MG63 (cell line): Measurements from ENCODE around the gene TRIM40. TPM values are rescaled to one million over a fixed set of nuclear protein-coding genes. Genes with fewer than 3 reads are reported as not detected.

Experiments
- DNase-seq: peaks from one replicate; pipeline ENCODE4 v3.0.0-alpha.2; 2020
- H3K27me3 ChIP-seq: fragments of 250-450 bp; sonication (Bioruptor Pico); 2 replicates; pipeline ENCODE4 v1.5.1; 2020; ENCODE audit warnings: mild to moderate bottlenecking, moderate library complexity
- H3K36me3 ChIP-seq: fragments of 250-450 bp; sonication (Bioruptor Pico); 2 replicates; pipeline ENCODE4 v1.5.1; 2020; ENCODE audit warnings: mild to moderate bottlenecking, moderate library complexity
- H3K4me3 ChIP-seq: fragments of 250-450 bp; sonication (Bioruptor Pico); 2 replicates; pipeline ENCODE4 v1.5.1; 2020; ENCODE audit warnings: mild to moderate bottlenecking, moderate library complexity
- H3K9me3 ChIP-seq: fragments of 250-450 bp; sonication (Bioruptor Pico); 2 replicates; pipeline ENCODE4 v1.5.1; 2020; ENCODE audit warnings: mild to moderate bottlenecking, moderate library complexity
- total RNA-seq: library from RNA; depleted of rRNA; stranded (reverse); fragments of >200 nt; shearing (Covaris generic); gene quantifications from 2 replicates; pipeline ENCODE4 v1.2.3, GENCODE V29; 2014; ENCODE audit warnings: low replicate concordance

The TRIM40 gene
- total RNA-seq, 1 experiment from 2014 or later: not detected

DNA sequence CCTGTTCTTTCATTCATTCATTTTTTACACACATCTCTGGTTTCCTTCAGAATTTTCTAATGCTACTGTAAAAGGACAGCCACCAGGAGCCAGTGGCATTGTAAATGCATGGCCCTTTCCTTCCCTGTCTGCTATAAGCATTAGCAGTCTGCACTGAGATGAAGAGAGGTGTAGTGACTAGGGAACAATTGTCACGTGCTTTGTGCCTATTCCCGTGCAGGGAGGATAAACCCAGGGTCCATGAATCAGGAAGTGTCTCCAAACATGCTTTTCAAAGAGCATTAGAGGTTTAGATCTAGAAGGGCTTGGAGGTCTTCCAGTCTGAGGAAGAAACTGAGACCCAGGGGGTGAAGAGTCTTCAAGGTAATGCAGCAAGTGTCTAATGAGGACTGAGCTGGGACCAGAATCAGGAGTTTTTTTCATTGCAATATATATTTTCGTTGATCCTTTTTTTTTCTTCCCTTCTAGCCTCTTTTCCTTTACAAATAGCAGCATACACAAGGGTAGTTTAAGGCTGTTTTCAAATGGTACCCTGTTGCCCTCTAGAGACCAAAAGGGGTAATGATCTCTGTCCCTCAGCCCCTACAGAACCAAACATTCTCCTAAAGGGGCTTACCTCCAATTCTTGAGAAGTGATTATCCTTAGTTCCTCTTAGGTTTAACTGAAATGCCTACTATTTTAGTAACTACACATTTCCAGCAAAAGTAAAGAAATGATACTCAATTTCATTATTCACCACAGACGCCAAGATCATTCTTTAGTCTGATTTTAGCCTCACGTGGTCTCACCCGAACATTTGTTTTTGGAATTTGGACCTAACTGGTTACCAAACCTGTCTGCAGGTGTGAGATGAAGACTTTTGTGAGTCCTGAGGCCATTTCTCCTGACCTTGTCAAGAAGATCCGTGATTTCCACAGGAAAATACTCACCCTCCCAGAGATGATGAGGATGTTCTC is 34.0 kb downstream of the TRIM40 start:
- Histone ChIP-seq H3K4me3 (no peak overlapping the region), H3K27me3 (no peaks in the 10 kb centered on the region), H3K9me3 (no peaks in the 10 kb centered on the region), H3K36me3 (no peaks in the 10 kb centered on the region)
- no peak for DNase-seq

DNA sequence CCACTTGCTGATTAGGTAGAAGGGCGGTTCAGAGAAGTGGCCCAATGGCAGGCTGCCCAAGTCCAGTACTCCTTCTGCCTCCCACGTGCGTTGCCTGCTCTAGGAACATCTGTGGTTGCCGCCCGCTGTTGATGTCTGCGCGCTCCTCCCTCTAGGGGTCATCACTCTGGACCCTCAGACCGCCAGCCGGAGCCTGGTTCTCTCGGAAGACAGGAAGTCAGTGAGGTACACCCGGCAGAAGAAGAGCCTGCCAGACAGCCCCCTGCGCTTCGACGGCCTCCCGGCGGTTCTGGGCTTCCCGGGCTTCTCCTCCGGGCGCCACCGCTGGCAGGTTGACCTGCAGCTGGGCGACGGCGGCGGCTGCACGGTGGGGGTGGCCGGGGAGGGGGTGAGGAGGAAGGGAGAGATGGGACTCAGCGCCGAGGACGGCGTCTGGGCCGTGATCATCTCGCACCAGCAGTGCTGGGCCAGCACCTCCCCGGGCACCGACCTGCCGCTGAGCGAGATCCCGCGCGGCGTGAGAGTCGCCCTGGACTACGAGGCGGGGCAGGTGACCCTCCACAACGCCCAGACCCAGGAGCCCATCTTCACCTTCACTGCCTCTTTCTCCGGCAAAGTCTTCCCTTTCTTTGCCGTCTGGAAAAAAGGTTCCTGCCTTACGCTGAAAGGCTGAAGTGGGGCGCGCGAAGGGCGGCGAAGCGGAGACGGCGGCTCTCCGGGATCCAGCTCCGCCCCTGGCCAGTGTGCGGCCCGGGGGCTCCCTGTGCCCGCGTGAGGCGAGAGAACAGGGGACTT is 35.9 kb downstream of the TRIM40 start:
- DNase-seq: no peak
- Histone ChIP-seq H3K36me3 (no peaks in the 10 kb centered on the region), H3K9me3 (no peaks in the 10 kb centered on the region), H3K27me3 (peaks cover 6% of the 10 kb centered on the region; the same call in 1 of the 2 replicates), H3K4me3 (no peak overlapping the region)

DNA sequence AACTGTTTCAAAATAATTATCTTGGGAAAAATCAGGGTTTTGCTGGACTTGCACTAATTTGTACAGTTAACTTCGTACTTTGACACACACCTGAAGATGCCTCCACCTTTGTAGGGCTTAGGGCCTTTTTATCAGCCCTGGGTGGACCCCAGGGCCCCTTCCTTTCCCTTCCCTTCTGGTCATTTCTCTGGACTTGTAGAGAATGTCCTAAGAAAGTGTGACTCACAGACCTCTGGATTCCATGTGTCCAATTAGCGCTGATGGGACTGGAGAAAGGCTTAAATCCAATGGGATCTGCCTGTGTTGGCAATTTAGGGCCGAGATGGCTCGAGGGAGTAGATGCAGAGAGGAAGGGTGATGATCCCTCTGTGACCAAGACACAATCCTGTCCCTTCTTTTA is 36.7 kb downstream of the TRIM40 start:
- no peaks in the 10 kb centered on the region for H3K9me3 ChIP-seq
- no peak for DNase-seq
- peaks cover 7% of the 10 kb centered on the region; the same call in 1 of the 2 replicates for H3K27me3 ChIP-seq
- no peaks in the 10 kb centered on the region for H3K36me3 ChIP-seq
- H3K4me3 ChIP-seq: no peak overlapping the region

DNA sequence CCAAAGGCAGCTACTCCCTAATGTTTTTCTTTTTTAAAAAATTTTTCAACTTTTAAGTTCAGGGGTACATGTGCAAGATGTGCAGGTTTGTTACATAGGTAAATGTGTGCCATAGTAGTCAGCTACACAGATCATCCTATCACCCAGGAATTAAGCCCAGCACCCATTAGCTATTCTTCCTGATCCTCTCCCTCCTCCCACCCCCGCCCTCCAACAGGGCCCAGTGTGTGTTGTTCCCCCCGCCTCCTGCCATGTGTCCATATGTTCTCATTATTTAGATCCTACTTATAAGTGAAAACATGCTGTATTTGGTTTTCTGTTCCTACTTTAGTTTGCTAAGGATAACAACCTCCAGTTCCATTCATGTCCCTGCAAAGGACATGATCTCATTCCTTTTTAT is 39.8 kb downstream of the TRIM40 start:
- H3K27me3 ChIP-seq: peaks cover 8% of the 10 kb centered on the region; the same call in 1 of the 2 replicates
- H3K4me3 ChIP-seq: no peak overlapping the region
- DNase-seq: no peak
- no peaks in the 10 kb centered on the region for H3K36me3 ChIP-seq
- H3K9me3 ChIP-seq: peaks cover 4% of the 10 kb centered on the region; the same call in 1 of the 2 replicates

DNA sequence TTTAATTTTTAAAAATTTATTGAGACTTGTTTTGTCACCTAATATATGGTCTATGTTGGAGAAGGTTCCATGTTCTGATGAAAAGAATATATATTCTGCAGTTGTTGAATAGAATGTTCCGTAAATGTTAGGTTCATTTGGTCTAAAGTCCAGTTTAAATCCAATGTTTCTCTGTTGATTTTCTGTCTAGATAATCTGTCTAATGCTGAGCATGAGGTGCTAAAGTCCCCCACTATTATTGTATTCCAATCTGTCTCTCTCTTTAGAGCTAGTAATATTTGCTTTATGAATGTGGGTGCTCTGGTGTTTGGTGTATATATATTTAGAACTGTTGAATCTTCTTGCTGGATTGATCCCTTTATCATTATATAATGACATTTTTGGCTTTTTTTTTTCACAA is 42.9 kb downstream of the TRIM40 start:
- DNase-seq: no peak
- peaks cover 8% of the 10 kb centered on the region; the same call in 1 of the 2 replicates for H3K27me3 ChIP-seq

DNA sequence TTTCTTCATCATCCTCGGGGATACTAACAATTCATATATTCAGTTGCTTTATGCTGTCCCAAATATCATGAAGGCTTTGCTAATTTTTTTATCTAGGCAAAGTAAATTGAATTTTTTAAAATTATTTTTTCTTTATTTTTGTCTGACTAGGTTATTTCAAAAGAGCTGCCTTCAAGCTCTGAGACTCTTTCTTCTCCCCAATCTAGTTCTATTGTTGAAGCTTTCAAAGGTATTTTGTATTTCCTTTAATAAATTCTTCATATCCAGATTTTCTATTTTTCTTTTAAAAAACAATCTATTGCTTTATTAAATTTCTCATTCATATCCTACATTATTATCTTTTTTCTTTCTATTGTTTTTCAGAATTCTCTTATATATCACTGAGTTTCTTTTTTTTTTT is 44.2 kb downstream of the TRIM40 start:
- no peaks in the 10 kb centered on the region for H3K36me3 ChIP-seq
- no peak overlapping the region for H3K4me3 ChIP-seq
- DNase-seq: no peak
- peaks cover 4% of the 10 kb centered on the region; the same call in 1 of the 2 replicates for H3K9me3 ChIP-seq
- H3K27me3 ChIP-seq: peaks cover 8% of the 10 kb centered on the region; the same call in 1 of the 2 replicates

More for the DNA sequence above, 42.9 kb downstream of the TRIM40 start:
- no peak overlapping the region for H3K4me3 ChIP-seq
- no peaks in the 10 kb centered on the region for H3K36me3 ChIP-seq
- H3K9me3 ChIP-seq: peaks cover 4% of the 10 kb centered on the region; the same call in 1 of the 2 replicates

DNA sequence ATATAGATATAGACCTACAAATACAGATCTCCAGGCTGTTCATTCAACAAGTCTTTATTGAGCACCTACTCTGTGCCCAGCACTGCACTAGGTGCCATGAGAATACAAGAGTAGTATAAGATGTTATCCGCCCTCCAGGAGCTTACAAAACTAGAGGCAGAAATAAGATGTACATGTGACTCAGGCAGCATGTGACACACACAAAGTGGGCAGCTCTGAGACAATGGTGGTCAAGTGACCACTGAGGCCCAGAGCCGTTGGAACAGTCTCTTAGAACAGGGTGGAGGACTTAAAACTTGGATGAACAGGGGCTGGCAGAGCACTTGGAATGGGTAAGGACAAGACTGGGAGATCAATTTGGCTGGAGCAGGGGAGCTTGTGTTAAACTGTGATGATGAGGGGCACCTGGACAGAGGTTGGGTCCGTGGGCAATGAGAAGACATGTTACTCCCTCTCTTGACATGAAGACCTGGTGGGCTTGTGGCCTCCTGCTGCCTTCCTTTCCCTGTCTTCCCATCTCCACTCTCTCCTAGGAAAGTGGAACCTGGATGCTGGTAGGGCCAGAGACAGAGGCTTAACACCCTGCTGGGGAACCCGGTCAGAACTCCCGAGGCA is 48.6 kb downstream of the TRIM40 start:
- H3K9me3 ChIP-seq: peaks cover 4% of the 10 kb centered on the region; the same call in 1 of the 2 replicates
- no peak for DNase-seq
- no peaks in the 10 kb centered on the region for H3K27me3 ChIP-seq
- H3K4me3 ChIP-seq: no peak overlapping the region
- H3K36me3 ChIP-seq: peaks cover 2% of the 10 kb centered on the region

DNA sequence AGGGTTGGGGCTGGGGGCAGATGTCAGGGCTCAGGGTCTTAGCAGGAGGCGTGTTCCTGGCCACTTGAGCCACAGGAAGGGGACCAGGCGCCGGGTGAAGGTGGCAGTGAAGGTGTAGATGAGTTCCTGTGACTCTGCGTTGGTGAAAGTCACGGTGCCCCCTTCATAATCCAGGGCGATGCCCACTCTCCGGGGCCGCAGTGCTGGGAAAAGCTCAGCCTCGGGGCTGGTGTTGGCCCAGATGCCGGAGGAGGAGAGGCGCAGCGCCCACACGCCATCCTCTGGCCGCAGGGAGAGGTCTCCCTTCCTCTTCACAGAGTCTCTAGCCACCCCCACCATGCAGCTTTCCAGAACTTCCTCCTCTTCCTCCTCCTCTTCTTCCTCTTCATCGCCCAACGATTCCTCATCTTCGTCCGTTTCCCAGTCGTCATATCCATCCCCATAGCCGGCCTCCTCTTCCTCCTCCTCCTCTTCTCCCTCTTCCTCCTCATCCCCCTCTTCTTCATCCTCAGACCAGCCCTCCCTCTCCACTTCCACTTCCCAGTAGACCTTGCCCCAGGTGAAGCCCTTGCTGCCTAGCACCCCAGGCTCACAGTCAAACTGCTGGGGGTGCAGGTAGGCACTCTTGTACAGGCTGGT is 50.0 kb downstream of the TRIM40 start:
- DNase-seq: no peak
- Histone ChIP-seq H3K27me3 (no peaks in the 10 kb centered on the region), H3K4me3 (no peak overlapping the region), H3K36me3 (peaks cover 6% of the 10 kb centered on the region), H3K9me3 (no peaks in the 10 kb centered on the region)

DNA sequence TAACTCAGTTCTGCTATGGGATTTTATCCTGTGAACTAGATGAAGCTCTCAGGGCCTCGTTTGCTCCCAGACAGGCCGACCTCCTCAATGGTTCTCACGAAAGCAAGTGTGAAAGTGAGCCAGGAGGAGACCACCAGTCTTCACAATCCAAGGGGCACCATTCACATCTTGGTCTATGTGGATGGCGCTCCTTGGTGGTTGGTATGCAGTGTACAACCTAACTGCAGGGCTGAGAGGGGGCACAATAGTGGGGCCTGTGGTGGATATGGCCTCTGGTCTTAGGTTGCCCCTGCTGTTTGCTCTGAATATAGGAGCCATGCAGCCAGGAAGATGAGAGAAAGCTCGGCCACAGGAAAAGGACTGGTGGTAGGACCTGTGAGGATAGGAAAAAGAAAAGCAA is 52.6 kb downstream of the TRIM40 start:
- Histone ChIP-seq H3K36me3 (peaks cover 6% of the 10 kb centered on the region), H3K27me3 (no peaks in the 10 kb centered on the region), H3K9me3 (no peaks in the 10 kb centered on the region), H3K4me3 (no peak overlapping the region)
- DNase-seq: no peak

DNA sequence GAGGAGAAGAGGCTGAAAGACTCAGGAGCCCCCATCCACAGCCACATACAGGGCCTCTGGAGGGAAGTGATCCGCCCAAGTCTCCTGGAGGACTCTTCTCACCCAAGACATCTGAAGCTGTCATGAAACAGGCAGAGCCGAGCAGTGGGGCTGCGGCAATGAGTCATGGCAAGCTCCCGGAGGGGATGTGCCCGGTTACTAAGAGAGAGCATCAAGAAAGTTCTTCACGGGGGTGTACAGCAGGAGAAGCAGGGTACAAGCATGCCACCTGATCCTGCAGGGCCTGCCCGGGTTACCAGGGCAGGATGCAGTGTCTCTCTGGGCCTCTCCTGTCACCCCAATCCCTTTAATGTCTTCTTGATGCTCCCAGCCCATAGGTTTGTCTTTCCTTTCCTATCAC is 56.1 kb downstream of the TRIM40 start:
- Histone ChIP-seq H3K9me3 (no peaks in the 10 kb centered on the region), H3K36me3 (peaks cover 4% of the 10 kb centered on the region), H3K4me3 (no peak overlapping the region), H3K27me3 (no peaks in the 10 kb centered on the region)
- DNase-seq: no peak

DNA sequence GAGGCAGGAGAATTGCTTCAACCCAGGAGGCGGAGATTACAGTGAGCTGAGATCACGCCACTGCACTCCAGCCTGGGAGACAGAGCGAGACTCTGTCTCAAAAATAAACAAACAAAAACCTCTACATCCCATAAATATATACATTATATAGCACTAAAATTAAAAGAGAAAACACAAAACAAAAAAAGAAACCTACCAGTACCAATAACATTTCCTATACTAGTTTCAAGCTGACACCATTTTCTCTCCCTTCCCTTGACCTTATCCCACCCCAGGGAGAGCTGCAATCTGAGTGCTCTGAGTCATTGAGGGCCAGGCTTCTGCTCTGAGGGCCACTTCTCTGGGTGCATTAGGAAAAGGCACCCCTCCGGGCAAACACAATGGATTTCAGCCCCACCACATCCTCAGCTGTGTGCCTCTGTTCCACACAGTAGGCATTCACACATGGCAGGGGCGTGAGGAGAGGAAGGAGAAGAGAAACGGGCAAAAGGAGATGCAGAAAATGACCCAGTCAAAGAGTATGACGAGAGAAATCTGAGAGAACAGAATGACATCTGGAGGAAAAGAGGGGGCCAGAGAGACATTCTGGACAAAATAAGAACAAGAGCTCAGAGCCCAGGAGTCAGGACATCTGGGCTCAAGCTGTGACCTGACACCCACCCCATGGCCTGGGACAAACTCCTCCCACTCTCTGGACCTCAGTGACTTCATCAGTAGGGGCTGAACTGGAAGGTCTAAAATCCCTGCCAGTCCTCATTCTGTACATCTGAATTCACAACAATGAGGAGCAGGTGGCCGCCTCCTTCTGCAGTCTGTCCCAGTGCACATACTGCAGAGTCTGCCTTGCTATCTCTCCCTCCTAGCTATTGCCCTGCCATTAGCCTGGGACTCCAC is 59.1 kb downstream of the TRIM40 start:
- no peak overlapping the region for H3K4me3 ChIP-seq
- H3K27me3 ChIP-seq: no peaks in the 10 kb centered on the region
- DNase-seq: no peak
- H3K36me3 ChIP-seq: peaks cover 3% of the 10 kb centered on the region
- no peaks in the 10 kb centered on the region for H3K9me3 ChIP-seq

DNA sequence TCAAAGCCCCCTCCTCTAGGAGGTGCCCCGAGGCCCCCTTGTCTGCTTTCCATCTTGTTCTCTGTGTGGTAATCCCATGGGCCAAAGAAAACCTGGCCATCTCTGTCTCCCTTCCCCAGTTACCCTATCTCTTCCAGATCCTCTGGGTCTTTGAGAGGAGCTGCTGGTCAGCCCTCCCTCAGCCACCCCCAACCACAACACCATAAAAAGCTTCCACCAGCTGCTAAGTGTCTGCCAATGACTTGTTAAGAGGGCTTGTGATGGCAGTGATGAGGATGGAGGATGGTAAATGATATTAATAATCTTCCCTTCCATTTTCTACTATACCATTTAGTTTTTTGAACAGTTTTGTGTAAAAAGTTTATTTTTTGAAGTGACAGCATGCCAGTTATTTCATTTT is 60.0 kb downstream of the TRIM40 start:
- no peaks in the 10 kb centered on the region for H3K27me3 ChIP-seq
- no peak overlapping the region for H3K4me3 ChIP-seq
- H3K9me3 ChIP-seq: no peaks in the 10 kb centered on the region
- H3K36me3 ChIP-seq: peaks cover 3% of the 10 kb centered on the region
- no peak for DNase-seq

DNA sequence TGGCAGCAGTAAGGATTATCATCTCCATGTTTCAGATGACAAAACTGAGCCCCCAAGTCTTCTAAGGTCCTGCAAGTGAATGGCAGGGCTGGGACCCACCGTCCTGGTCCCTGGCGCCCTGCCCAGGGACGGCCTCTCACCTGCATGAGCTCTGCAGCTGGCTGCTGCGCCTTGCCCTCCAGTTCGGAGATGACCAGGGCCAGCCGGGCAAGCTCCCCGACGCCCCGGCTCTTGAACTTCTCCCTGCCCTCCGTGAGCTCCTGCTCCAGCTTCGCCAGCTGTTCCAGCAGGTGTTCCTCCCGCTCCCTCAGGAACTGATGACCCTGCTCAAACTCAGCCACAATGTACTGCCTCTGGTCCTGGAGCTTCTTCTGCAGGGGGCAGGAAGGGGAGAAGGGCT is 60.4 kb downstream of the TRIM40 start:
- Histone ChIP-seq H3K4me3 (no peak overlapping the region), H3K27me3 (no peaks in the 10 kb centered on the region), H3K9me3 (no peaks in the 10 kb centered on the region), H3K36me3 (peaks cover 3% of the 10 kb centered on the region)
- no peak for DNase-seq
